SHP77 (cell line): ENCODE data around the gene TRAF3IP1.
A peak's percentile ranks its signal among the peaks of the same experiment; 100 is the strongest.

ENCODE experiments used
- DNase-seq, 2 experiments: peaks; one replicate each; lab custom pipeline; 2025; lab: John Stamatoyannopoulos, UW

Gene TRAF3IP1

DNA sequence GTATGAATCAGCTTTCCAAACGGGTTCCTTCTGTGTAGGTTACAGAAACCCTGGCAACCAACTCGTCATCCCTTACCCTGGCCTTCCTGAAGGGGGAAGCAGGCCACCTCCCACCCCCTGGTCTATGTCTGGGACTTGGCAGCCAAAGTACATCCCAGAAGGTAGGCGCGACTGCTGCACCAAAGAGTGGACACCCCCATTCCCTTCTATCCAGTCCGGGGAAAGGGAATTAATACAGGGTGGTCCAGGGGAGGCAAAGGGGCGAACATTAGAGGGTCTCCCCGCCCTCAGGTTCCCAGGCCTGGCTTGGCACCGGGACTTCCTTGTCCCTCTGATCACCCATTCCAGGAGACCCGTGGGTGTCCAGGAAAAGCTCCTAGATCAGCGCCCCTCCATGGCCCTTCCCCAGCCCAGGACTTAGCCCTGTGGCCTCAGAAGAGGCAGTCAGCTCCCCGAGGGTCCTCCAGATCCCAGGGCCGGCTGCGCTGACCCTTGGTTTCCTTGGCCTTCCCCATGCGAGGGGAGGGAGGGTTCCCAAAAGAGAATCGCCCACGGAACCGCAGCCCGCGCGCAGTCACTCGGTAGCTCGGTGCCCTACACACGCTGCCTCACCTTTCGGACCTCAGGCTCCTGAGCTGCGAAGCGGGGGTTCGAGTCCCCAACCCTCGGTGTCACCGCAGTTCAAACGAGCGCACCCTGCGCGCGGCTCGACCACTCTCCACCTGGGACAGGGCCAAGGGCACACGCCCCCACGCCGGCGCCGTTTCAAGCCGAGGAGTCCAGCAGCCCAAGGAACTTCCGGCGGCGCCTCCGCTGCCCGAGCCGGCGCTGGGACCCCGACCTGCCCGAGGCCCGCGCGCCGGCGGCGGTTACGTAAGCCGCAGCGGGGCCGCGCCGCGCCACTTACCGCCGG, 32.3 kb upstream of the TRAF3IP1 start, which contains the start of gene PER2:
TSS of gene PER2 (minus strand) at position 874 of the 913 bp plus-strand sequence. CDS start 10,674 bp downstream, outside the sequence.
- peak; percentile 24 to 43 for DNase-seq

DNA sequence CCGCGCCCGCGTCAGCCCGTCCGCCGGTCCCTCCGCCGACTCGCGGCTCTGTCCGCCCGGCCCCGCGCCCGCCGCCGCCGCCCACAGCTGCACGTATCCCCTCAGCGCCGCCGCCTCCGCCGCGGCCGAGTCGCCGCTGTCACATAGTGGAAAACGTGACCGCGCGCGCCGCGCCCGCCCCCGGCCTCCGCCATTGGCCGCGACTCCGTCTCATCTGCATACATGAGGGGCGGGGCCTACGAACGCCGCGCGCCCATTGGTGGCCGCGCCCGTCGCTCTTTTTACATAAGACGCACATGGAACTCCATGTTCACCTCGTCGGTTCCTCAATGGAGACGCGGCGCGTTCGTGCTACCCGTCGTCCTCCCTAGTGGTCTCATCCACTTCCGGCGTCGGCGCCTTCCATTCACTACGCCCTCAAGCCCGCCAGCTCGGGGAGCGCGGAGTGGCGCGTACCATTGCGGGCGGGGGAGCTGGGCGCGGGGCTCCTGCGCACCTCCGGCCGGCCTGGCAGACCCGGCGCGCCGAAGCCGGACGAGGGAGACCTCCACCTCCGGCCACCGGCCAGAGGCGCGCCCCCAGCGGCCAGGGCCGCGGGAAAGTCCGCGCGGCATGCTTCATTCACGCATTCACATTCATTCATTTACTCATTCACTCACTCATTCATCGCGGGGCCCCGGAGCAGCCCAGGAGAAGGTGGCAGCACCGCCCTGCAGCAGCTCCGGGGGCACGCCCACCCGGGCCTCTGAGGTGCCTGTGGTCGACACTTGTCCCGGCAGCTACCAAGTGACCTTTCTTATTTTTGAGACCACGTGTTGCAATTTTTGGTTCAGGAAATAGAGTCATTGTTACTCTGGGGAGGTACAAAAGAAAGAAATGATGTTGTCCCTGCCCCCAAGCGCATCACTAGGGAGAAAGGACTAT, 31.4 kb upstream of the TRAF3IP1 start:
- peak; percentile 97 for DNase-seq

DNA sequence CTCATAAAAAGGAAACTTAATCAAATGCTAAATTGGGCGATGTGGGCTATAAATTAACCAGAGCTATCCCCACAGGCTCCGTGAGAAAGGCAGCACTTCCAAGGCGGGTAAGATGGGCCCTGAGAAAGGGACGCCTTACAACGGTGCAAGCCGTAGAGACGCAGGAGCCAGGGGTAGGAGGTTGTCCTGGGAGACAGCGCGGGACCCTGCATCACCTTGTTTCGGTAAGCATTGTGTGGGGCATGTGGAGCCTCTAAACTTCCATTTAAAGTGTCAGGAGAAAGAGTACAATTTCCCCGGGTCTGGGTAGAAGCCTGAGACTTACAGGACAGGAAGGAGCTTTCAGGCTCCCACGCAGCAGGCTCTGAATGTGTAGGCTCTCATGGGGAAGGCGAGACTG, 30.7 kb upstream of the TRAF3IP1 start:
- DNase-seq: no peak

DNA sequence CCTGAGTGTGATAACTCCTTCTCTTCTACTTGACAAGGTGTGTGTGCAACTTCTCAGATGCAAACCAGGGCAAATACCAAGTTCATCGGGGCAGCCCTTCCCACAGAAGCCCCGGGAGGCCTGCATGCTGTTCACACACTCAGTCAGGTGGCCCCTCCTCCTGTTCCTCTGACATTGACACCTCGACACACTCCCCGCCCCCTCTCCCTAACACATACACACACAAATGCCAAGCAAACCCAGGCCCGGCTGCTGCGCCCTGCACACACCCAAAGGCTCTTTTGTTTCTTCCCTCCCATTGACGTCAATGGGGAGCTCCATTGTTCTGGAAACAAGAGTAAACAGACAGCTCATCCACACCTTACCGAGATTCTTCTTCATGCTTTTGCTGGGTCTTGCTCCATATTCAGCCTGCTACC, 30.2 kb upstream of the TRAF3IP1 start:
- DNase-seq: peak; percentile 98 to 99

DNA sequence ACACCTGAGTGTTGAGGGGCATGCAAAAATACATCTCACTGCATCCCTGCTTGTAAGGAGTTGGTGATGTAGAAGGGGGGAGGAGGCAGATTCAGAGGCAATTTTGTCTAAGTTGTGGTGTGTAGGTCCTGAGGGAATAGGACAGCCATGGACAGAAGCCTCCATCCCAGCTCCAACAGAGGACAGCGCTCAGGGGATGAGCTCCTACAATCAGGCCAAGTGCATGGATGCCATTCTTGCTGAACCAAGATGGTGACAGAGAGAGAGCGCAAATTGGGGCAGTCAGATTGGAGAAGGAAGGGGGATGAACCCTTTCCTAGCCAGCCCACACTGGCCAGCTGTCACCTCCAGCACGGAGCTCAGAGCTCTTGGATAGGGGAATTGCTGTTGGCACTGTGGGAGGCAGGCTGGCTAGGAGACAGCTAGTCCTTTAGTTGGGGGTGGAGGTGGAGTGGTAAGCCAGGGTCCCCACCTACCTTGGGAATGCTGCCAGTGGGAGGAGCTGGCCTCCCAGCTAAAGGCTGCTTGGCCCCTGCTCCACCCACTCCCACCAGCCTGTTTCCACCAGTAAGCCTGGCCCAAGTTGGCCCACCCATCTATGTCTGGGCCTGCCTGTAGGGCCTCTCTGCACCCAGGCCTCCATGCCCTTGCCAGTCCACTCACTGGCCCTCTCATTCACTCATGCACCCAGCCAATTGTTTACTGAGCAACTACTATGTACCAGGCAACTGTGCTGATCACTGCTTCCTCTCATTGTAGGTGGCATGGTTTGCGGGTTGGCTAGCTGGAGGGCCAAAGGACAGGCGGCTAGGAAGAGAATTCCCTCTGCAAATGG, 29.4 kb upstream of the TRAF3IP1 start:
- peak; percentile 82 to 85 for DNase-seq

DNA sequence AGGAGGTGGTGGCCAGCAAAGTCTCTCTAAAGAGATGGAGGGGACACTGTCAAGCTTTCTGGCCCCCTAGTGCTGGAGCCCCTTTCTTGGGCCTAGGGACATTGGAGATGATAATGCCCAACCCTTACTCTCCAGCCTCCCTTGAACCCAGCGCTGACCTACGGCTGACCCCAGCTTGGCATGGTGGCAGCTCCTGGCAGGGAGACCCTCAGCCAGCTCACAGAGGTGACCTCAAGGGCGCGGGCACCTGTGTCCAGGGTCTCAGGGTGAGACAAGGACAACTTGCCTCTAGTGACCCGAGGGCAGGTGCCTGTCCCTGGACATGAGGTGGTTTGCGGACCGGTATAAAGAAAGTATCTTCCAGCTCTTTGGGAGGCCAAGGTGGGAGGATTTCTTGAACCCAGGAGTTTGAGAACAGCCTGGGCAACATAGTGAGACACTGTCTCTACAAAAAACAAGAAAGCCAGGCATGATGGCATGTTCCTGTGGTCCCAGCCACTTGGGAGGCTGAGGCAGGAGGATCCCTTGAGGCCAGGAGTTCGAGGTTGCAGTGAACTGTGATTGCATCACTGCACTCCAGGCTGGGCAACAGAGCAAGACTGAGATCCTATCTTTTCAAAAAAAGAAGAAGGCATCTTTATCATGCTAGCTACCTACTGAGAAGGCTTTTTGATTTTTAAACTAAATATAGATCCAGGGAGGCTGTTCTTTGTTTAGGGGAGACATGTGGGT, 28.6 kb upstream of the TRAF3IP1 start:
- no peak for DNase-seq

DNA sequence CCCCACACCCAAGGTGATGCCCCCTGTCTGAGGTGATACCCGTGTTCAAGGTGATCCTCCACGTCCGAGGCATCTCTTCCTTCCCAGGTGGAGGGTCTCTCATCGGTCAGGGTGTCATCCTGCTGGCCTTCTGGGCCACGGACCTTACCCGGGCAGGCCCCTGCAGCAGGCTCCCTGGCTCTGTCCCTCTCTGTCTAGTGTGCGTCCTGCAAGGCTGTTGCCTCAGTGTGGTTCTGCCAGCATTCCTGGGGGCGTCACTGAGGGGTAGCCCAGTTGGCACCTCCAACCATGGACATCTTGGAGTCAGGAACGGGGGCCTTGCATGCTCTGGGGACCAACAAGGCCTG, 26.3 kb upstream of the TRAF3IP1 start:
- DNase-seq: no peak

DNA sequence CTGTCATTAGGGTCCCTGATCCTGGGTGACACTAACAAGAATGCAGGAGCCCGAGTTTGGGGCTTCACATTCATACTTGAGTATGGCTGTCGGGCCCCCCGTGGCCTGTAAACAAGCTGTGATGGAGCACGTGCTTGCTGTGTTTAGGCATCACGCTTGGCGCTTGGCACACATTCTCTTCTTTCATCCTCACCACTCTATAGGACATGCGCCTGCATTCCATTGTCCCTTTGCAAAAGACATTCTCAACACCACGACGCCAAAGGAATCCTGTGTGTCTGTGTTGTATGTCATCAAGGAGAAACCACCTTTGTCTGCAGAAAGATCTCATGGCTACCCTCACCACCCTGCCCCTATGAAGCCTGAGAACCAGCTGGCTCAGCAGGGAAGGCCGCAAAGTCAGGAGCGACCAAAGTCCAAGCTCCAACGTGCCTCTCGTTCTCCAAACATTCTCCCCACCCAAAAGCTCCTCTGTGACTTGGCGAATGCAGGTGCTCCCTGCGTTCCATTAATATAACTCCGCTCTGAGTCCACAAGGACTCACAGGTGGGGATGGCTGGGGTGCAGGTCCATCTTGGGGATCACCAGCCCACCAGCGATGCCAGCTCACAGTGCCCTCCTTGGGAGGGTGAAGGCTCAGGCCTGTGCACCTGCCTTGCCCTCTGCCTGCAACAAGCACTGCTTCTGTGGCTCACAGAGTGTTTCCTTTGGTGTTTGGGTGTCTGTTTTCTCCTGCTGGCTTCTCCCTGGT, 25.8 kb upstream of the TRAF3IP1 start:
- DNase-seq: no peak

DNA sequence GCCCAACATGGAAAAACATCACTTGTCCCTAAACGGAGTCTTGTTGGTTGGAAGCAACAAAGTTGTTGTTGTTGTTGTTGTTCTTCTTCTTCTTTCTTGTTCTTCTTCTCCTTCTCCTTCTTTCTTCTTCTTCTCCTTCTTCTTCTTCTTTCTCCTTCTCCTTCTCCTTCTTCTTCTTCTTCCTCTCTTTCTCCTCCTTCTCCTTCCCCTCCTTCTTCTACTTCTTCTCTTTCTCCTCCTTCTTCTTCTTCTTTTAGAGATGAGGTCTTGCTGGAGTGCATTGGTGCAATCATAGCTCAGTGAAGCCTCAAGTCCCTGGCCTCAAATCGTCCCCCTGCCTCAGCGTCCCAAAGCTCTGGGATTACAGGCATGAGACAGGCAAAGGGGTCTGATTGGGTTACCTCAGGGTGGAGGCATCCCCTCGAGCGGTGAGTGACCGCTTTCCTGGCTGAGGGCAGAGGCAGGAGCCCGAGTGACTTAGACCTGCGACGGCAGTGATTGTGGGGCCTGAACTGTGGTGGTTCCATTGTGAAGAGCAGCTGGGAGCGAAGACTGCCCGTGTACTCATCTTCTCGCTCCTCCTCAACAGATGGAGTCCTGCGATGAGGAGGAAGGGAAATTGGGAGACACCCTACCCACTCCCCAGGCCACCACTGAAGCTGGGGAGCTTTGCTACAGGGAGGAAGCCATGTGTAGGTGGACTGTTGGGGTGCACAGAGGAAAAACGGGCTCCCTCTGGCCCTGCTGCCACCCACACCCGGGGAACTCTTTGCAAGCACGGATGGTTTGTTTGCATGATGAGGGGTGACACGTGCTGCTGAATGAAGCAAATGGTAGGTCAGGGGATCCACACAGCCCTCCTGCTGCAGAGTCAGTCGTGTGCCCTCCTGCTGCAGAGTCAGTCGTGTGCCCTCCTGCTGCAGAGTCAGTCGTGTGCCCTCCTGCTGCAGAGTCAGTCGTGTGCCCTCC, 24.9 kb upstream of the TRAF3IP1 start:
- DNase-seq: no peak

DNA sequence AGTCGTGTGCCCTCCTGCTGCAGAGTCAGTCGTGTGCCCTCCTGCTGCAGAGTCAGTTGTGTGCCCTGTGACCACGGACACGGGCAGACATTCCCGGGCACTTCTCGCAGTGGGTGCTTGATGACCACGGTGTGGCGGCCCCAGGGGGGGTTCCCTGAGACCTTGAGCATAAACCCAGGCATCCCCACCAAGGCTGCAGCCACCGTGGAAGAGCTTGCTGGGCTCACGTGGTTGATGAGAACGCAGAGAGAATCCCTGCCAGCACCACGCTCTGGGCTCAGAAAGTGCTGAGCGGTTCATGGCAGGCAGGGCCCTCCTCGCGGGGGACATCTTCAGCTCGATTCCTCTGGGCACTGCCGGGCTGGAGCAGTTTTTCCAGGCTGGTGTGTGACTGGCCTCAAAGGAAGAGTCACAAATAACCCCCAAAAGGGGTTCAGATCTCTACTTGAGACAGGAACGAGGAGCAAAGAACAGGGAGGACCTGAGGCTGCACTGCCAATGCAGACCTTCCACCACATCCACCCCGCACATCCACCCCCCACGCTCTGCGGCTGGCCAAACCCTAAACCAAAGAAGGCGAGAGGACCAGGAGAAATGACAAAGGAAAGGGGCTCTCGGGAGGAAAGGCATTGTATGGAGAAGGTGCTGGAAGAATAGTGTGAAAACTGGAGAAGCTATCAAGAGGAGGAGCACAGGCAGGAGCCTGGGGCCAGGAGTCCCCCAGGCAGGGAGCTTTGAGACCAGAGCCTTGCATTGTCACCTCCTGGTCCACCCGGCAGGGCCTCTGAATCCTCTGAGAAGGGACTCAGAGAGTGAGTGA, 23.5 kb upstream of the TRAF3IP1 start:
- no peak for DNase-seq

DNA sequence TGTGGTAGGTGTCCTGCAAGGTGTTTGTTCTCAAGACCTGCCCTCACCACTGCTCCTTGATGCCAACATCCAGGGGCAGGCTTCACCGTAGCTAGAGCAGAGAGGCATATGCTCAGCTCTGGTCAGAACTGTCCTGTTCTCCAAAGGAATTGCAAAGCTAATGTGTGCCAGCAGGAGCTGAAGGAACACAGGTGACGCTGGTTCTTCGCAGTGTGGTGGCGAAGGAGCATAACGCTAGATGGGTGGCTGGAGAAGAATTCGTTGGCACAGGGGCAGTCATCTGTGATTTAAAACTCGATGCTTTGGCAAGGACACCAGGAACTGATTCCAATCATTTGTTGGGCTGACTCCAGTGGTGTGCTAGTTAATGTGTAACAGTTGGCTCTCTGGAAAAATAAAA, 20.5 kb upstream of the TRAF3IP1 start:
- DNase-seq: no peak

DNA sequence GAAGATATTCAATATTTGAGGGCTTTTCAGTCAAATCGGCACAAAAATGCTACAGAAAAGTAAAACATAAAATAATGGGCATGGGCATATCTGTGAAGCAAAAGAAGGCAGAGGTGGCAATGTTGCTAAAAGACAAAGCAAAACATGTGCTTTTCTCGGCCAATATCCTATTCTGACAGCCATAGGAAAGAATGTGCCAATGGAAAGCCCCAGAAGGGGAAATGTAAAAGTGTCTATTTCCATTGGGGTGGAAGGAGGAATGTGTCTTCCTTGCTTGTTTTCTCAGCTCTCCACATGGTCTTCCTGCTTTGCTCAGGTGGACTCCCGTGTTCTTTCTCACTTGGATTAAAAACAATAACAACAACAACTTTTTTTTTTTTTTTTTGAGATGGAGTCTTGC, 18.2 kb upstream of the TRAF3IP1 start:
- DNase-seq: no peak

DNA sequence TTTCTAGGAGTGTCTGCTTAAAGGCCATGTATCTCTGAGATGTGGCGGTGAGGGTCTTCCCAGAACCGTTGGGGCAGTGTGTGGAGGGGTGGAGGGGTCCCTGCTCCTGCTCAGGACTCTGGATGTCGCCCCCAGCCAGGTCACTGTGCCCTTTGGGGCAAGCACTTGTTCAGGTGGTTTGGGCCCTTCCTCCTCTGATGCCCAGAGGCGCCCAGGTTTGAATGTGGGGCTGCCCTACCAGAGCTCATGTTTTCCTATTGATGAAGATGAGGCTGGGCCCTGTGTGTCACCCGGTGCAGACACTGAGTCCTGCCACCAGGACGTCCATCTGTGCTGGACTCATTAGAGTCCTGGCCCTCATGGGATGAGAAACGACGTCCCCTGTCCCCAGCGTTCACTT, 17.6 kb upstream of the TRAF3IP1 start:
- DNase-seq: no peak

DNA sequence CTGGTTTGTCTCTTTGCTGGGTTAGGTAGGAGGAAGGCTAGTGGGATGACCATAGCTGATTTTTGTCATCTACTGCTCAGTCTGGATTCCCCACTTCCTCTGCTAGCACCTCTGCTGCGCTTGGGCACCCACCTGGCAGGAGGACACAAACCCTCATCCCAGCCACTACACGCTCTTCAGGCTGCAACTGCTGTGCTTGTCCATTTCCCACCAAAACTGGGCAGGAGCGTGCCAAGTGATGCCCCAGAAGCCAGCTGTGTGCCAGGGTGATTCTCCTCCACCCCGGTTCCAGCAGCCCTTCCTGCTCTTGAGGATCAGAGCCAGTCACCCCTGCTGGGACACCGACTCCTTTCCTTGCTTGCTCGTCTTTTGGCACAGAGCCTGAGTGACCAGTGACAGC, 16.2 kb upstream of the TRAF3IP1 start:
- DNase-seq: no peak

DNA sequence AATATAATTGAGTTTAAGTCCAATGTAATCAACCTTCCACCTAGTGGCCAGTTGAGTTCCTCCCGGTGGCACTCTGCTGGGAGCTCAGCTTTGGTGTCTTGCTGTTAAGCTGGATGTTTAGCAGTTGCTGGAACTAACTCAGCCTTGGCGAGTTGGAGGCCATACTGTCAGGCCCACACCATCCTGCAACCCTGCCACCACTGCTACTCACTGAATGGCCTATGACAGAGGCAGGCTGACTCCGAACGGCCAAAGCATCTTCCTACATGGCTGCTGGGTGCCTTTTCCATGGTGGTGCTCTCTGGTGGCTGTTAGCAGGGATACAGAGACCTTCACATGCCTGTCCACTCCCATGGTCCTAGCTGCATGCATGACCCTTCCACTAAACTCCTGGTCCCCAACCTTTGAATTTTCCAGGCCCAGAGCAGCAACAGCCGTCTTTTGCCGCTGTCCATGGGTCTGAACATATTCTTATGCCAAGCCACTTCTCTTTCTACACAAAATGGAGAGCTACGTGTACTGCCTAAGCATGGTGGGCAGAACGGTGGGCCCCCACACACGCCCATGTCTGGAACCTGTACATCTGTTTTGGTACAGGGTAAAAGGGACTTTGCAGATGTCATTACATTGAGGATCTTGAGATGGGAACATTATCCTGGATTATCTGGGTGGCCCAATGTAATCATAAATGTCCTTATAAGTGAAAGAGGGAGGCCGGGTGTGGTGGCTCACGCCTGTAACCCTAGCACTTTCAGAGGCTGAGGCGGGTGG, 15.0 kb upstream of the TRAF3IP1 start:
- DNase-seq: peak; percentile 14 to 36

DNA sequence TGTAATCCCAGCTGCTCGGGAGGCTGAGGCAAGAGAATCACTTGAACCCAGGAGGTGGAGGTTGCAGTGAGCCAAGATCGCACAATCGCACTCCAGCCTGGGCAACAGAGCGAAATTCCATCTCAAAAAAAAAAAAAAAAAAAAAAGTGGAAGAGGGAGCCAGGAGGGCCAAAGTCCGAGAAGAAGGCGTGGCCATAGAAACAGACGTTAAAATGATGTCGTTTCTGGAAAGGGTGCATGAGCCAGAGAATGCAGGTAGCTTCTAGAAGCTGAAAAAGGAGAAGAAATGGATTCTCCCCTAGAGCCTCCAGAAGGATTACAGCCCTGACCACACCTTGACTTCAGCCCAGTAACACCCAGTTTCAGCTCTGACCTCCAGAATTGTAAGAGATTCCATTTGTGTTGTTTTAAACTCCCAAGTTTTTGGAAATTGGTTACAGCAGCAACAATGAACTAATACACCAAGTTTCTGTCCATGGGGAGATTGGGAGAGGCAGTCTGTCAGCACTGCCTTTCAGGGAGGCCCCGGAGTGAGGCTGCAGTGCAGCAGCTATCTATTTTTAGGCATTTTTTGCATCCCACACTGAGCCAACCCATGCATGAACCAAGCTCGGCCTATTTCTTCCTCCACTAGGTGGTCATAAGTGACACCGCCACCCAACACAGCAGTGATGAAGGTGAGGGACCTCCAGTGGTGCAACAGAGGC, 14.2 kb upstream of the TRAF3IP1 start:
- no peak for DNase-seq

DNA sequence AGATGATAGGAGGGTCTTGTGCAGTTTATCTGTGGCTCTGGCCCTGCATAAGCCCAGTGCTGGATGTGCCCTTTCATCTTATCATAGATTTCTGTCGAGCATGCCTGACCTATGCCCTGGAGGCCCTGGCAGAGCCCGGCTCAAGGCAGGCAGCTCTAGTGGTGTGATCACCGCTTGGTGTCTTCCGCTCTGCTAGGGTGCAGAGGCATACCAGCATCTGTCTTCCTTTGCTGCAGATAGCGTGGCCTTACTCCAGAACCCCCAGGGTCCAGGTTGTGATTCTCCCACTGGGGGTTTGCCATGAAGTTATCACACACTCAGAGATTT, 13.7 kb upstream of the TRAF3IP1 start:
- no peak for DNase-seq
